ENCODE measurements around the gene NR1H2.
"Not testable (repeated sequence)": the region's sequence is repeated elsewhere in the genome, so short reads cannot be mapped to it uniquely, and the experiment has no call there.

NR1H2 gene

GRCh38 chr19:50344661-50345318 lies 31.5 kb upstream of the NR1H2 start:
- TF ChIP-seq SUZ12 (IDR thresholded peaks at IDR 0.05), result no peak
- TF ChIP-seq L3MBTL2 (conservative IDR thresholded peaks at IDR 0.05), result no peak
- TF ChIP-seq HDGF (IDR thresholded peaks at IDR 0.05; ENCODE audit: borderline replicate concordance), result no peak
- no peak for TF ChIP-seq FOXK2 (IDR thresholded peaks at IDR 0.05)
- TF ChIP-seq BHLHE40 (IDR thresholded peaks at IDR 0.05; ENCODE audit: borderline replicate concordance), result no peak
- TF ChIP-seq NFRKB (IDR thresholded peaks at IDR 0.05), result no peak
- no peak for DNase-seq (ENCODE audit: extremely low spot score)
- ChIA-PET POLR2A (no interaction called here), CTCF (interaction anchor here (1.3 kb wide), 1 partner anchor 13 kb away, joined by 3 read pairs; no protein-coding TSS in a partner anchor)

GRCh38 chr19:50347089-50347581 lies 29.1 kb upstream of the NR1H2 start:
- CTCF ChIA-PET; DNase-seq (ENCODE audit: extremely low spot score): not testable (repeated sequence)
- POLR2A ChIA-PET, result interaction anchor here (1.0 kb wide), 1 partner anchor 10 kb away, joined by 3 read pairs; no protein-coding TSS in a partner anchor

- ChIA-PET POLR2A (interaction anchor here (0.6 kb wide), 1 partner anchor 386 kb away, joined by 3 read pairs; no protein-coding TSS in a partner anchor), CTCF (no interaction called here)
- DNase-seq (ENCODE audit: extremely low spot score), result no peak
- no peak for TF ChIP-seq L3MBTL2 (conservative IDR thresholded peaks at IDR 0.05)
- no peak for TF ChIP-seq ZNF384 (IDR thresholded peaks at IDR 0.05)
- TF ChIP-seq PKNOX1 (IDR thresholded peaks at IDR 0.05), result no peak
- no peak for TF ChIP-seq FOXA1 (IDR thresholded peaks at IDR 0.05)
- no peak for TF ChIP-seq FOXK2 (IDR thresholded peaks at IDR 0.05)
- TF ChIP-seq CTBP1 (IDR thresholded peaks at IDR 0.05; ENCODE audit: borderline replicate concordance), result no peak
- TF ChIP-seq TARDBP (IDR thresholded peaks at IDR 0.05), result no peak
These were observed 26.8 kb upstream of the NR1H2 start for GRCh38 chr19:50349277-50350057.

DNA sequence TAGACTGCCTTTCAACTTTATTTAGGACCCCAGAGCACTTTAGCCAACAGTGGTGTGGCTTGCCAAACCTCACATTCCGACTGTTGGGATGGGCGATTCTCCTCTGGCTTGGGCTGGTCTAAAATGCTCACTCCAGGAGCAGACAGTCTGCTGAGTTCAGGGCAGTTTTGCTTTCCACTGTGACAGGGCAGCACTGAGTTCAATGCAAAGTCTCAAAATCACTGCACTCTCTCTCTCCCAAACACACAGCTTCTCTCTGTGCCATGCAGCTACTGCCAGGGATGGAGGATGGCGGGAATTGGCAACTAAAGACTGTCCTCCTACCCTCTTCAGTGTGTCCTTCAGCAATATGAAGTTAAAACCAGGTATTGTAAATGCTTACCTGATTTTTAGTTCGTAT lies 24.0 kb upstream of the NR1H2 start:
- CTCF ChIA-PET, result no interaction called here
- no peak for TF ChIP-seq PKNOX1 (IDR thresholded peaks at IDR 0.05)
- TF ChIP-seq NFRKB (IDR thresholded peaks at IDR 0.05), result no peak
- TF ChIP-seq CTBP1 (IDR thresholded peaks at IDR 0.05; ENCODE audit: borderline replicate concordance), result no peak
- TF ChIP-seq TARDBP (IDR thresholded peaks at IDR 0.05), result no peak
- TF ChIP-seq ARNT (IDR thresholded peaks at IDR 0.05), result no peak
- TF ChIP-seq HDGF (IDR thresholded peaks at IDR 0.05; ENCODE audit: borderline replicate concordance), result no peak
- TF ChIP-seq L3MBTL2 (conservative IDR thresholded peaks at IDR 0.05), result no peak
- no peak for TF ChIP-seq FOXM1 (IDR thresholded peaks at IDR 0.05; ENCODE audit: borderline replicate concordance)
- no peak for TF ChIP-seq ZNF384 (IDR thresholded peaks at IDR 0.05)
- no peak for TF ChIP-seq FOXK2 (IDR thresholded peaks at IDR 0.05)
- no peak for DNase-seq (ENCODE audit: extremely low spot score)
- POLR2A ChIA-PET, result interaction anchor here (1.0 to 2.4 kb wide), 2 partner anchors 19 to 32 kb away, joined by 3 to 7 read pairs; partner anchors contain the start of gene POLD1

GRCh38 chr19:50353487-50353880 lies 22.8 kb upstream of the NR1H2 start:
- DNase-seq (ENCODE audit: extremely low spot score); CTCF ChIA-PET; POLR2A ChIA-PET: not testable (repeated sequence)

- ChIA-PET CTCF (interaction anchor here (0.6 to 1.0 kb wide), 7 partner anchors 13 to 109 kb away, joined by 3 to 6 read pairs (median 4); partner anchors contain the start of gene KCNC3), POLR2A (interaction anchor here (0.7 to 1.4 kb wide), 6 partner anchors 10 to 200 kb away, joined by 3 to 5 read pairs (median 3); partner anchors contain the start of genes JOSD2 and KCNC3)
- TF ChIP-seq L3MBTL2 (conservative IDR thresholded peaks at IDR 0.05) (no peak), LEF1 (IDR thresholded peaks at IDR 0.05; ENCODE audit: borderline replicate concordance) (no peak), ZNF384 (IDR thresholded peaks at IDR 0.05) (no peak), FOXA1 (IDR thresholded peaks at IDR 0.05) (no peak), BHLHE40 (IDR thresholded peaks at IDR 0.05; ENCODE audit: borderline replicate concordance) (no peak), SUZ12 (IDR thresholded peaks at IDR 0.05) (no peak), HDGF (IDR thresholded peaks at IDR 0.05; ENCODE audit: borderline replicate concordance) (no peak), SP1 (IDR thresholded peaks at IDR 0.05) (no peak), NFRKB (IDR thresholded peaks at IDR 0.05) (no peak), PKNOX1 (IDR thresholded peaks at IDR 0.05) (no peak), FOXM1 (IDR thresholded peaks at IDR 0.05; ENCODE audit: borderline replicate concordance) (no peak), ARNT (IDR thresholded peaks at IDR 0.05) (no peak), FOXK2 (IDR thresholded peaks at IDR 0.05) (no peak), CTBP1 (IDR thresholded peaks at IDR 0.05; ENCODE audit: borderline replicate concordance) (no peak), TARDBP (IDR thresholded peaks at IDR 0.05) (no peak), ELF4 (IDR thresholded peaks at IDR 0.05) (no peak)
These were observed 19.5 kb upstream of the NR1H2 start for GRCh38 chr19:50356691-50357177.

More at GRCh38 chr19:50356691-50357177, 19.5 kb upstream of the NR1H2 start:
- DNase-seq (ENCODE audit: extremely low spot score), result no peak
